KMS-11 (cell line): ENCODE results near the gene FLACC1.

Source experiments
- H2AFZ ChIP-seq: fragments of 200-600 bp; sonication (generic); 2 replicates; pipeline ENCODE4 v1.6.1; 2016; ENCODE audit warnings: antibody characterized with exemption, mixed run types, low read depth
- H3K27ac ChIP-seq: fragments of 200-600 bp; sonication (generic); 2 replicates; pipeline ENCODE4 v1.6.1; 2016; ENCODE audit warnings: mild to moderate bottlenecking, mixed run types
- H3K27me3 ChIP-seq: fragments of 200-600 bp; sonication (generic); 2 replicates; pipeline ENCODE4 v1.6.1; 2017; ENCODE audit warnings: mild to moderate bottlenecking, low read depth, mixed run types, moderate library complexity; ENCODE audit not compliant: insufficient read depth
- H3K36me3 ChIP-seq: fragments of 200-600 bp; sonication (generic); 2 replicates; pipeline ENCODE4 v1.6.1; 2017; ENCODE audit warnings: mild to moderate bottlenecking, mixed run types; ENCODE audit not compliant: insufficient read depth
- H3K4me1 ChIP-seq: fragments of 200-600 bp; sonication (generic); 2 replicates; pipeline ENCODE4 v1.6.1; 2016; ENCODE audit warnings: mild to moderate bottlenecking, low read depth, mixed run types; ENCODE audit not compliant: poor library complexity, severe bottlenecking
- H3K4me2 ChIP-seq: fragments of 200-600 bp; sonication (generic); 2 replicates; pipeline ENCODE4 v1.7.0; 2016; ENCODE audit warnings: mild to moderate bottlenecking, mixed run types
- H3K4me3 ChIP-seq: fragments of 200-600 bp; sonication (generic); IDR thresholded peaks from 2 replicates; pipeline ENCODE4 v1.6.1; 2017; ENCODE audit warnings: low read depth, low read length, mixed read lengths; ENCODE audit not compliant: insufficient read depth
- H3K79me2 ChIP-seq: fragments of 200-600 bp; sonication (generic); 2 replicates; pipeline ENCODE4 v1.6.1; 2016; ENCODE audit warnings: low read depth, mixed run types; ENCODE audit not compliant: insufficient read depth
- H3K9ac ChIP-seq: fragments of 200-600 bp; sonication (generic); 2 replicates; pipeline ENCODE4 v1.6.1; 2016; ENCODE audit warnings: mild to moderate bottlenecking, mixed run types
- H4K20me1 ChIP-seq: fragments of 200-600 bp; sonication (generic); 2 replicates; pipeline ENCODE4 v1.6.1; 2016; ENCODE audit warnings: mild to moderate bottlenecking, mixed run types; ENCODE audit not compliant: insufficient read depth
- TF ChIP-seq, protein P1 (sequence below): fragments of 200-600 bp; sonication (generic); conservative IDR thresholded peaks from 2 replicates; pipeline ENCODE4 v1.6.1; 2017; ENCODE audit warnings: low read depth, mild to moderate bottlenecking, antibody characterized with exemption, low read length, moderate library complexity, mixed read lengths

Gene FLACC1

GRCh38 chr2:201275069-201275468 is 82.1 kb downstream of the FLACC1 start:
- peaks cover 34% of the 10 kb centered on the region; the same call in 1 of the 2 replicates for H3K36me3 ChIP-seq
- no peak overlapping the region for H2AFZ ChIP-seq
- TF ChIP-seq, protein P1, sequence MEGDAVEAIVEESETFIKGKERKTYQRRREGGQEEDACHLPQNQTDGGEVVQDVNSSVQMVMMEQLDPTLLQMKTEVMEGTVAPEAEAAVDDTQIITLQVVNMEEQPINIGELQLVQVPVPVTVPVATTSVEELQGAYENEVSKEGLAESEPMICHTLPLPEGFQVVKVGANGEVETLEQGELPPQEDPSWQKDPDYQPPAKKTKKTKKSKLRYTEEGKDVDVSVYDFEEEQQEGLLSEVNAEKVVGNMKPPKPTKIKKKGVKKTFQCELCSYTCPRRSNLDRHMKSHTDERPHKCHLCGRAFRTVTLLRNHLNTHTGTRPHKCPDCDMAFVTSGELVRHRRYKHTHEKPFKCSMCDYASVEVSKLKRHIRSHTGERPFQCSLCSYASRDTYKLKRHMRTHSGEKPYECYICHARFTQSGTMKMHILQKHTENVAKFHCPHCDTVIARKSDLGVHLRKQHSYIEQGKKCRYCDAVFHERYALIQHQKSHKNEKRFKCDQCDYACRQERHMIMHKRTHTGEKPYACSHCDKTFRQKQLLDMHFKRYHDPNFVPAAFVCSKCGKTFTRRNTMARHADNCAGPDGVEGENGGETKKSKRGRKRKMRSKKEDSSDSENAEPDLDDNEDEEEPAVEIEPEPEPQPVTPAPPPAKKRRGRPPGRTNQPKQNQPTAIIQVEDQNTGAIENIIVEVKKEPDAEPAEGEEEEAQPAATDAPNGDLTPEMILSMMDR, result no peak
- H3K4me1 ChIP-seq, result peaks cover 3% of the 10 kb centered on the region
- H3K27ac ChIP-seq, result no peak overlapping the region
- H3K27me3 ChIP-seq, result no peaks in the 10 kb centered on the region
- H3K9ac ChIP-seq, result no peak overlapping the region
- H3K79me2 ChIP-seq, result peaks cover 20% of the 10 kb centered on the region; the same call in 1 of the 2 replicates
- H4K20me1 ChIP-seq, result no peaks in the 10 kb centered on the region
- H3K4me2 ChIP-seq, result no peak overlapping the region
- no peak overlapping the region for H3K4me3 ChIP-seq

DNA sequence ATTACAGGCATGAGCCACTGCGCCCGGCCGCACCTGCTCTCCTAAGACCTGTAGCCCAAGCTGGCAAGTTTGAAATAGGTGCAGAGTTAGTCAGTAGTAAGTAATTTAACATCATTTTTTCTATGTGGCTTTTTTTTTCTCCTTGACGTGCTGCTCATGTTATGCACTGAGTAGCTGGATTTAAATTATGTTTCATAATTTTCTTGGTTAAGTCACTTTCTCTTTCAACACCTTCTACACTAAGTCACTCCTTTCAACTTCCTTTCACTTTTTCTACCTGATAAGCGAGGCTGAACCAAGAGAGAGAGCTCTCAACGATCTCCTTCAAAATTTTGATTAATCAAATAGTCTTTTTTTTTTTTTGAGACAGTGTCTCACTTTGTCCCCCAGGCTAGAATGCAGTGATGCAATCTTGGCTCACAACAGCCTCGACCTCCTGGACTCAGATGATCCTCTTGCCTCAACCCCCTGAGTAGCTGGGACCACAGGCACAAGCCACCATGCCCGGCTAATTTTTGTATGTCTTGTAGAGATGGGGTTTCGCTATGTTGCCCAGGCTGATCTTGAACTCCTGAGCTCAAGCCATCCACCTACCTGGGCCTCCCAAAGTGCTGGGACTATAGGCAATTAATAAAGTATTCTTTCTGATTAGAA is 83.7 kb downstream of the FLACC1 start:
- Histone ChIP-seq H3K36me3 (peaks cover 33% of the 10 kb centered on the region; the same call in 1 of the 2 replicates), H2AFZ (no peak overlapping the region), H3K4me3 (no peak overlapping the region), H3K27me3 (no peaks in the 10 kb centered on the region), H3K4me2 (no peak overlapping the region), H3K9ac (no peak overlapping the region), H3K27ac (no peak overlapping the region), H3K4me1 (peaks cover 15% of the 10 kb centered on the region), H3K79me2 (peaks cover 36% of the 10 kb centered on the region), H4K20me1 (no peaks in the 10 kb centered on the region)
- TF ChIP-seq, protein P1, result no peak

- Histone ChIP-seq H3K4me1 (peaks cover 28% of the 10 kb centered on the region), H2AFZ (no peak overlapping the region), H3K27ac (no peak overlapping the region), H3K79me2 (peaks cover 50% of the 10 kb centered on the region), H3K36me3 (peaks cover 25% of the 10 kb centered on the region; the same call in 1 of the 2 replicates), H4K20me1 (no peaks in the 10 kb centered on the region), H3K9ac (no peak overlapping the region), H3K4me2 (no peak overlapping the region), H3K4me3 (no peak overlapping the region), H3K27me3 (no peaks in the 10 kb centered on the region)
- TF ChIP-seq, protein P1, result no peak
Measured at GRCh38 chr2:201271917-201272316, 85.2 kb downstream of the FLACC1 start.

- Histone ChIP-seq H3K27ac (no peak overlapping the region; the same call in 1 of the 2 replicates), H3K4me2 (no peak overlapping the region), H3K79me2 (peaks cover 65% of the 10 kb centered on the region), H3K4me1 (peaks cover 43% of the 10 kb centered on the region), H2AFZ (no peak overlapping the region), H3K4me3 (no peak overlapping the region), H3K36me3 (peaks cover 19% of the 10 kb centered on the region; the same call in 1 of the 2 replicates), H3K27me3 (no peaks in the 10 kb centered on the region), H3K9ac (no peak overlapping the region), H4K20me1 (no peaks in the 10 kb centered on the region)
- TF ChIP-seq, protein P1, result 0 out of 2 replicates have a peak, but pooled peaks have one; percentile 34
Measured at GRCh38 chr2:201270293-201271001, 86.7 kb downstream of the FLACC1 start.
